Liver (tissue), 9 donors: ENCODE data around the gene CLDN6. TPM values are rescaled to one million over a fixed set of nuclear protein-coding genes. Genes with fewer than 3 reads are reported as not detected.
"Not testable (repeated sequence)": the region's sequence is repeated elsewhere in the genome, so short reads cannot be mapped to it uniquely, and the experiment has no call there.

Experiments used
- DNase-seq: peaks from one replicate; pipeline ENCODE4 v3.0.0-alpha.2; 2017; ENCODE audit warnings: low spot score
- H3K27ac ChIP-seq, 2 donors: one replicate each; pipeline ENCODE4 v1.7.0; 2013; ENCODE audit warnings: inconsistent platforms in 2 of 2, low read length in 2 of 2, control low read depth in 1 of 2, low read depth in 1 of 2, mild to moderate bottlenecking in 1 of 2
- H3K27me3 ChIP-seq, 4 donors: one replicate each; pipeline versions ENCODE4 v1.6.1 to v1.7.0; 2013; ENCODE audit warnings: low read length in 3 of 4, inconsistent platforms in 1 of 4, mild to moderate bottlenecking in 1 of 4, moderate library complexity in 1 of 4; ENCODE audit not compliant: control insufficient read depth in 4 of 4, insufficient read depth in 4 of 4
- H3K36me3 ChIP-seq, 4 donors: one replicate each; pipeline versions ENCODE4 v1.6.1 to v1.7.0; 2013; ENCODE audit warnings: low read length in 3 of 4, mild to moderate bottlenecking in 3 of 4, low read depth in 1 of 4, moderate library complexity in 1 of 4; ENCODE audit not compliant: control insufficient read depth in 4 of 4, insufficient read depth in 3 of 4
- H3K4me1 ChIP-seq, 4 donors: one replicate each; pipeline versions ENCODE4 v1.6.1 to v1.7.0; 2013; ENCODE audit warnings: low read length in 3 of 4, mild to moderate bottlenecking in 3 of 4, moderate library complexity in 1 of 4; ENCODE audit not compliant: control insufficient read depth in 4 of 4, insufficient read depth in 4 of 4
- H3K4me3 ChIP-seq, 3 donors: one replicate each; pipeline versions ENCODE4 v1.6.1 to v1.7.0; 2013; ENCODE audit warnings: low read length in 3 of 3, control low read depth in 1 of 3, low read depth in 1 of 3, mild to moderate bottlenecking in 1 of 3
- H3K9ac ChIP-seq, 2 donors: one replicate each; pipeline ENCODE4 v1.7.0; 2013; ENCODE audit warnings: low read length in 2 of 2, mild to moderate bottlenecking in 2 of 2, moderate library complexity in 2 of 2, control low read depth in 1 of 2, low read depth in 1 of 2
- H3K9me3 ChIP-seq, 4 donors: one replicate each; pipeline versions ENCODE4 v1.6.1 to v1.7.0; 2013; ENCODE audit warnings: low read length in 3 of 4; ENCODE audit not compliant: control insufficient read depth in 4 of 4
- FOXA1 ChIP-seq: IDR thresholded peaks from 2 replicates; pipeline ENCODE4 v1.6.1; 2016; ENCODE audit warnings: antibody characterized with exemption
- GABPA ChIP-seq, 2 donors: IDR thresholded peaks in 1 of 2; conservative IDR thresholded peaks in 1 of 2; 2 replicates each; pipeline ENCODE4 v1.6.1; 2016; ENCODE audit warnings: antibody characterized with exemption in 2 of 2, mild to moderate bottlenecking in 1 of 2, moderate library complexity in 1 of 2
- HNF4A ChIP-seq, 2 donors: conservative IDR thresholded peaks; 2 replicates each; pipeline ENCODE4 v1.6.1; 2016; ENCODE audit warnings: antibody characterized with exemption in 2 of 2, mild to moderate bottlenecking in 2 of 2
- HNF4G ChIP-seq: IDR thresholded peaks from 2 replicates; pipeline ENCODE4 v1.6.1; 2016; ENCODE audit warnings: antibody characterized with exemption
- JUND ChIP-seq, 2 donors: IDR thresholded peaks; 2 replicates each; pipeline ENCODE4 v1.6.1; 2016; ENCODE audit warnings: antibody characterized with exemption in 2 of 2
- NR2F2 ChIP-seq: IDR thresholded peaks from 2 replicates; pipeline ENCODE4 v1.6.1; 2016; ENCODE audit warnings: antibody characterized with exemption
- RAD21 ChIP-seq, 2 donors: IDR thresholded peaks; 2 replicates each; pipeline ENCODE4 v1.6.1; 2016; ENCODE audit warnings: antibody characterized with exemption in 2 of 2, mild to moderate bottlenecking in 2 of 2
- TAF1 ChIP-seq: conservative IDR thresholded peaks from 2 replicates; pipeline ENCODE4 v1.6.1; 2016; ENCODE audit warnings: antibody characterized with exemption, mild to moderate bottlenecking
- YY1 ChIP-seq: IDR thresholded peaks from 2 replicates; pipeline ENCODE4 v1.6.1; 2016; ENCODE audit warnings: antibody characterized with exemption, mild to moderate bottlenecking
- WGBS: extraction: QIAGEN DNeasy Blood & Tissue Kit; methylation state at CpG from one replicate; pipeline ENCODE4 v1.1.7; 2013; 5-methylcytosine and 5-hydroxymethylcytosine counted together
- polyA plus RNA-seq, 2 donors: library from polyadenylated mRNA; stranded (reverse) in 1 of 2; unstranded in 1 of 2; fragments of 200-250 nt in 1 of 2; fragments of >200 nt in 1 of 2; fragmentation: Nextera tagmentation in 1 of 2; extraction: Ambion mirVana in 1 of 2; gene quantifications; one replicate each; pipeline versions ENCODE4 v1.2.1 to v1.2.3, GENCODE V29; 2013 to 2015
- total RNA-seq, 2 donors: library from RNA; depleted of rRNA; stranded (reverse); fragments of >200 nt; gene quantifications; one replicate each; pipeline ENCODE4 v1.2.3, GENCODE V29; 2014
- TF ChIP-seq, protein P1 (sequence below): IDR thresholded peaks from 2 replicates; pipeline ENCODE4 v1.6.1; 2016; ENCODE audit warnings: antibody characterized with exemption
- TF ChIP-seq, protein P2 (sequence below): IDR thresholded peaks from 2 replicates; pipeline ENCODE4 v1.6.1; 2016; ENCODE audit warnings: antibody characterized with exemption, mild to moderate bottlenecking
- TF ChIP-seq, protein P3 (sequence below): fragments of 150-350 bp; IDR thresholded peaks from 2 replicates; pipeline ENCODE4 v1.5.1; 2017; ENCODE audit warnings: improper control_type of control experiment, low read depth, low read length; ENCODE audit not compliant: missing input control
- TF ChIP-seq, protein P4 (sequence below): IDR thresholded peaks from 2 replicates; pipeline ENCODE4 v1.6.1; 2016; ENCODE audit warnings: antibody characterized with exemption
- TF ChIP-seq, protein P5 (sequence below): IDR thresholded peaks from 2 replicates; pipeline ENCODE4 v1.6.1; 2016; ENCODE audit warnings: antibody characterized with exemption
- donor health status: healthy.
- donor health status: healthy.
- donor health status: healthy.
- donor health status: healthy.
- donor health status: healthy.

CLDN6 gene
- total and polyA plus RNA-seq, 4 donors: 0.75 TPM; not detected in 3

DNA sequence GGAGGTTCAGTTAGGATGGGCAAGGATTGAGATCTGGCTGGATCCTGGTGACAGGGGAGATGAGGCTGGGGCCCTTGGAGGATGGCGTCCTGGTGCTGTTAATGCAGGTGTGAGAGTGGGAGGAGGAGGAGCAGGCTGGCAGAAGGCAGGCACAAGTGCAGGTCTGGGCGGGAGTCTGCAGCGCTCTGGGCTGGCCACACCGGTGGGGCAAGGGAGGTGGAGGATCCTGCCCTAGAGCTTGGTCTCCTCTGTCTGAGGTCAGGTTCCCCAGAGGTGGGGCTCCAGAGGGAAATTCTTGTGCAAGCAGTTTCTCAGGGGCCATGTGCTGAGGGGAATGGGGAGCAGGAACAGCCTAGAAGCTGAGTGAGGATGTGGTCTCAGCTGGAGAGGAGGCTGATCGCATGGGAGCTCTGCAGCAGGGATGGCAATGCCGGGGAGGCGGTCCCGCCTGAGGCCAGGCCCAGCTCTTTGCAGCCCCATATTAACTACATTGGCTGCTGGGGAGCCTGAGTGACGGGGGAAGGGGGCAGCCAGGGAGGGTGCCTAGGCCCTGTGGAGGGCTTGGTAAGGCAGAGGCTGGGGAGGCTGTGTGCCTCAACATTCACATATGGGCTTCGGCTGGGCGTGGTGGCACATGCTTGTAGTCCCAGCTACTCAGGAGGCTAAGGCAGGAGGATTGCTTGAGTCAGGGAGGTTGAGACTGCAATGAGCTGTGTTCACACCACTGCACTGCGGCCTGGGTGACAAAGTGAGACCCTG, 34.8 kb upstream of the CLDN6 start:
- H3K36me3 ChIP-seq, H3K9ac ChIP-seq, DNase-seq, H3K4me1 ChIP-seq, H3K9me3 ChIP-seq, H3K27ac ChIP-seq, H3K4me3 ChIP-seq, H3K27me3 ChIP-seq: not testable (repeated sequence)
- WGBS: 78% methylated on average over 11 of the region's 12 CpGs

DNA sequence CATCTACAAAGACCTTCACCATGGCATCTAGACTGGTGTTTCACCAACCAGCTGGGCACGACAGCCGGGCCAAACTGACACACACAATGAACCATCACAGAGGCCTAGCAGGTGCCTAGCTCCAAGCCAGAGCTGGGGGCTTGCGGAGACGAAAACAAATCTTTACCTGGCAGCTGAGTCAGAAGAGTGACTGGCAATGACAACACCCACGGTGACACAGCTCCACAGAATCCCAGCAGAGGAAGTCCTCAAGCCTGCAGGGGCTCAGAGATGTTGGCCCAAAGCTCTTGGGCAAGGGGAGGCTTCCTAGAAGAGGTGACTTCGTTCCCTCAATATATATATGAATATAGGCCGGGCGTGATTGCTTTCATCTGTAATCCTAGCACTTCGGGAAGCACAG, 33.5 kb upstream of the CLDN6 start:
- TF ChIP-seq HNF4G (no peak), JUND (IDR thresholded peaks at IDR 0.05) (no peak), GABPA (IDR thresholded peaks at IDR 0.05 in 1 of 2, conservative IDR thresholded peaks at IDR 0.05 in 1 of 2) (no peak), HNF4A (conservative IDR thresholded peaks at IDR 0.05) (no peak), TAF1 (no peak), RAD21 (IDR thresholded peaks at IDR 0.05) (no peak), NR2F2 (no peak), FOXA1 (no peak), YY1 (no peak)
- TF ChIP-seq, protein P1, sequence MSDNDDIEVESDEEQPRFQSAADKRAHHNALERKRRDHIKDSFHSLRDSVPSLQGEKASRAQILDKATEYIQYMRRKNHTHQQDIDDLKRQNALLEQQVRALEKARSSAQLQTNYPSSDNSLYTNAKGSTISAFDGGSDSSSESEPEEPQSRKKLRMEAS: no peak
- TF ChIP-seq, protein P2, sequence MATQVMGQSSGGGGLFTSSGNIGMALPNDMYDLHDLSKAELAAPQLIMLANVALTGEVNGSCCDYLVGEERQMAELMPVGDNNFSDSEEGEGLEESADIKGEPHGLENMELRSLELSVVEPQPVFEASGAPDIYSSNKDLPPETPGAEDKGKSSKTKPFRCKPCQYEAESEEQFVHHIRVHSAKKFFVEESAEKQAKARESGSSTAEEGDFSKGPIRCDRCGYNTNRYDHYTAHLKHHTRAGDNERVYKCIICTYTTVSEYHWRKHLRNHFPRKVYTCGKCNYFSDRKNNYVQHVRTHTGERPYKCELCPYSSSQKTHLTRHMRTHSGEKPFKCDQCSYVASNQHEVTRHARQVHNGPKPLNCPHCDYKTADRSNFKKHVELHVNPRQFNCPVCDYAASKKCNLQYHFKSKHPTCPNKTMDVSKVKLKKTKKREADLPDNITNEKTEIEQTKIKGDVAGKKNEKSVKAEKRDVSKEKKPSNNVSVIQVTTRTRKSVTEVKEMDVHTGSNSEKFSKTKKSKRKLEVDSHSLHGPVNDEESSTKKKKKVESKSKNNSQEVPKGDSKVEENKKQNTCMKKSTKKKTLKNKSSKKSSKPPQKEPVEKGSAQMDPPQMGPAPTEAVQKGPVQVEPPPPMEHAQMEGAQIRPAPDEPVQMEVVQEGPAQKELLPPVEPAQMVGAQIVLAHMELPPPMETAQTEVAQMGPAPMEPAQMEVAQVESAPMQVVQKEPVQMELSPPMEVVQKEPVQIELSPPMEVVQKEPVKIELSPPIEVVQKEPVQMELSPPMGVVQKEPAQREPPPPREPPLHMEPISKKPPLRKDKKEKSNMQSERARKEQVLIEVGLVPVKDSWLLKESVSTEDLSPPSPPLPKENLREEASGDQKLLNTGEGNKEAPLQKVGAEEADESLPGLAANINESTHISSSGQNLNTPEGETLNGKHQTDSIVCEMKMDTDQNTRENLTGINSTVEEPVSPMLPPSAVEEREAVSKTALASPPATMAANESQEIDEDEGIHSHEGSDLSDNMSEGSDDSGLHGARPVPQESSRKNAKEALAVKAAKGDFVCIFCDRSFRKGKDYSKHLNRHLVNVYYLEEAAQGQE: no peak
- TF ChIP-seq, protein P3, sequence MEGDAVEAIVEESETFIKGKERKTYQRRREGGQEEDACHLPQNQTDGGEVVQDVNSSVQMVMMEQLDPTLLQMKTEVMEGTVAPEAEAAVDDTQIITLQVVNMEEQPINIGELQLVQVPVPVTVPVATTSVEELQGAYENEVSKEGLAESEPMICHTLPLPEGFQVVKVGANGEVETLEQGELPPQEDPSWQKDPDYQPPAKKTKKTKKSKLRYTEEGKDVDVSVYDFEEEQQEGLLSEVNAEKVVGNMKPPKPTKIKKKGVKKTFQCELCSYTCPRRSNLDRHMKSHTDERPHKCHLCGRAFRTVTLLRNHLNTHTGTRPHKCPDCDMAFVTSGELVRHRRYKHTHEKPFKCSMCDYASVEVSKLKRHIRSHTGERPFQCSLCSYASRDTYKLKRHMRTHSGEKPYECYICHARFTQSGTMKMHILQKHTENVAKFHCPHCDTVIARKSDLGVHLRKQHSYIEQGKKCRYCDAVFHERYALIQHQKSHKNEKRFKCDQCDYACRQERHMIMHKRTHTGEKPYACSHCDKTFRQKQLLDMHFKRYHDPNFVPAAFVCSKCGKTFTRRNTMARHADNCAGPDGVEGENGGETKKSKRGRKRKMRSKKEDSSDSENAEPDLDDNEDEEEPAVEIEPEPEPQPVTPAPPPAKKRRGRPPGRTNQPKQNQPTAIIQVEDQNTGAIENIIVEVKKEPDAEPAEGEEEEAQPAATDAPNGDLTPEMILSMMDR: no peak
- TF ChIP-seq, protein P4, sequence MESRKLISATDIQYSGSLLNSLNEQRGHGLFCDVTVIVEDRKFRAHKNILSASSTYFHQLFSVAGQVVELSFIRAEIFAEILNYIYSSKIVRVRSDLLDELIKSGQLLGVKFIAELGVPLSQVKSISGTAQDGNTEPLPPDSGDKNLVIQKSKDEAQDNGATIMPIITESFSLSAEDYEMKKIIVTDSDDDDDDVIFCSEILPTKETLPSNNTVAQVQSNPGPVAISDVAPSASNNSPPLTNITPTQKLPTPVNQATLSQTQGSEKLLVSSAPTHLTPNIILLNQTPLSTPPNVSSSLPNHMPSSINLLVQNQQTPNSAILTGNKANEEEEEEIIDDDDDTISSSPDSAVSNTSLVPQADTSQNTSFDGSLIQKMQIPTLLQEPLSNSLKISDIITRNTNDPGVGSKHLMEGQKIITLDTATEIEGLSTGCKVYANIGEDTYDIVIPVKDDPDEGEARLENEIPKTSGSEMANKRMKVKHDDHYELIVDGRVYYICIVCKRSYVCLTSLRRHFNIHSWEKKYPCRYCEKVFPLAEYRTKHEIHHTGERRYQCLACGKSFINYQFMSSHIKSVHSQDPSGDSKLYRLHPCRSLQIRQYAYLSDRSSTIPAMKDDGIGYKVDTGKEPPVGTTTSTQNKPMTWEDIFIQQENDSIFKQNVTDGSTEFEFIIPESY: no peak
- TF ChIP-seq, protein P5, sequence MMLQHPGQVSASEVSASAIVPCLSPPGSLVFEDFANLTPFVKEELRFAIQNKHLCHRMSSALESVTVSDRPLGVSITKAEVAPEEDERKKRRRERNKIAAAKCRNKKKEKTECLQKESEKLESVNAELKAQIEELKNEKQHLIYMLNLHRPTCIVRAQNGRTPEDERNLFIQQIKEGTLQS: no peak
- H3K27me3 ChIP-seq: peaks cover 0 to 6% (median 0%) of the 10 kb centered on the region in 4 donors
- no peak overlapping the region for H3K4me3 ChIP-seq
- peaks cover 0 to 2% (median 0%) of the 10 kb centered on the region in 4 donors for H3K36me3 ChIP-seq
- H3K4me1 ChIP-seq: peaks cover 0 to 5% (median 2%) of the 10 kb centered on the region in 4 donors
- H3K9me3 ChIP-seq: no peaks in the 10 kb centered on the region
- no peak overlapping the region for H3K9ac ChIP-seq
- WGBS: 84% methylated on average over 9 of the region's 9 CpGs
- no peak for DNase-seq
- no peak overlapping the region for H3K27ac ChIP-seq
